Spleen (tissue), 11 donors: Measurements from ENCODE around the gene EDAR. TPM values are rescaled to one million over a fixed set of nuclear protein-coding genes. Genes with fewer than 3 reads are reported as not detected.

Source experiments
- DNase-seq: peaks from one replicate; pipeline ENCODE4 v3.0.0-alpha.2; 2020
- H3K27ac ChIP-seq, 8 donors: fragments of 200-600 bp; sonication (generic) in 7 of 8; 1 replicate in 4 of 8; 2 replicates in 4 of 8; pipeline versions ENCODE4 v1.5.0 to v1.8.0; 2016 to 2021; ENCODE audit warnings: inconsistent platforms in 4 of 8, mild to moderate bottlenecking in 4 of 8, moderate library complexity in 1 of 8
- H3K27me3 ChIP-seq, 7 donors: fragments of 200-600 bp; sonication (generic) in 6 of 7; replicated peaks in 1 of 7; 1 replicate in 4 of 7; 2 replicates in 3 of 7; pipeline versions ENCODE4 v1.5.0 to v1.8.0; 2016 to 2021; ENCODE audit warnings: inconsistent platforms in 3 of 7, mild to moderate bottlenecking in 1 of 7
- H3K36me3 ChIP-seq, 6 donors: fragments of 200-600 bp; sonication (generic) in 5 of 6; 1 replicate in 4 of 6; 2 replicates in 2 of 6; pipeline versions ENCODE4 v1.5.0 to v1.8.0; 2016 to 2021; ENCODE audit warnings: inconsistent platforms in 2 of 6
- H3K4me1 ChIP-seq, 6 donors: fragments of 200-600 bp; sonication (generic) in 5 of 6; 1 replicate in 3 of 6; 2 replicates in 3 of 6; pipeline versions ENCODE4 v1.5.0 to v1.8.0; 2016 to 2021; ENCODE audit warnings: inconsistent platforms in 3 of 6
- H3K4me3 ChIP-seq, 8 donors: fragments of 200-600 bp; sonication (generic) in 7 of 8; 1 replicate in 4 of 8; 2 replicates in 4 of 8; pipeline versions ENCODE4 v1.5.0 to v1.8.0; 2016 to 2021; ENCODE audit warnings: inconsistent platforms in 4 of 8, mild to moderate bottlenecking in 4 of 8, moderate library complexity in 2 of 8
- H3K9me3 ChIP-seq, 8 donors: fragments of 200-600 bp; sonication (generic) in 7 of 8; 1 replicate in 4 of 8; 2 replicates in 4 of 8; pipeline versions ENCODE4 v1.5.0 to v1.8.0; 2016 to 2021; ENCODE audit warnings: inconsistent platforms in 4 of 8
- CTCF ChIP-seq, 11 experiments: fragments of 200-600 bp in 7 of 11; fragments of 450-650 bp in 4 of 11; sonication (generic) in 4 of 11; IDR thresholded peaks in 8 of 11; conservative IDR thresholded peaks in 3 of 11; 1 replicate in 7 of 11; 2 replicates in 4 of 11; pipeline versions ENCODE4 v1.4.0 to v1.8.0; 2016 to 2021; ENCODE audit warnings: antibody characterized with exemption in 11 of 11, inconsistent platforms in 4 of 11, mild to moderate bottlenecking in 1 of 11
- POLR2A ChIP-seq, 3 donors: fragments of 450-650 bp; IDR thresholded peaks; one replicate each; pipeline ENCODE4 v1.5.1; 2017; ENCODE audit warnings: antibody characterized with exemption in 3 of 3, mild to moderate bottlenecking in 1 of 3
- POLR2AphosphoS5 ChIP-seq, 3 donors: sonication (generic); formaldehyde crosslinking; IDR thresholded peaks; one replicate each; pipeline ENCODE4 v1.5.1; 2017; ENCODE audit warnings: antibody characterized with exemption in 3 of 3
- WGBS, 5 donors: extraction: QIAGEN DNeasy Blood & Tissue Kit in 3 of 5; methylation state at CpG; one replicate each; pipeline versions ENCODE4 v1.1.5 to v1.1.7; 2013 to 2018; 5-methylcytosine and 5-hydroxymethylcytosine counted together
- intact Hi-C: fragments of 100-400 bp; cut with DNase I; formaldehyde crosslinking; loops from one replicate; pipeline ENCODE4 v1.15.0; 2023; ENCODE audit warnings: low total_unique reads
- polyA plus RNA-seq, 3 donors: library from polyadenylated mRNA; stranded (reverse); fragments of 200-250 nt; gene quantifications; one replicate each; pipeline ENCODE4 v1.2.1, GENCODE V29; 2013
- total RNA-seq, 7 donors: library from RNA; depleted of rRNA in 3 of 7; stranded (reverse); fragments of >200 nt in 3 of 7; fragmentation: NEBNext Ultra II Directional in 4 of 7; extraction: Animal tissue kit (Norgen Biotek cat#: 25700) in 4 of 7; gene quantifications; one replicate each; pipeline versions ENCODE4 v1.1.0 to v1.2.1, GENCODE V29; 2016 to 2021
- donor health status: healthy with polysubstance abuse.
- donor health status: DM: no; HTN: no; CAD: no; lungs with moderate emphysema.
- donor health status: DM: no; HTN: no; CAD: no.
- donor health status: Bipolar disorder and iron deficiency.
- donor health status: healthy.
- donor health status: DM: no; HTN: no; CAD: no.
- donor health status: DM: yes; HTN: yes; CAD: no.

EDAR gene
- total and polyA plus RNA-seq, 10 donors: 0.02 to 0.67 (median 0.15) TPM; not detected in 2

- H3K9me3 ChIP-seq: peaks cover 0 to 44% (median 34%) of the 10 kb centered on the region in 8 donors
- no peak overlapping the region for H3K27ac ChIP-seq
- no peaks in the 10 kb centered on the region for H3K36me3 ChIP-seq
- H3K27me3 ChIP-seq: peaks cover 0 to 5% (median 0%) of the 10 kb centered on the region in 7 donors
- intact Hi-C loops: no loop called here
- H3K4me3 ChIP-seq: no peak overlapping the region
- DNase-seq: no peak
- H3K4me1 ChIP-seq: no peaks in the 10 kb centered on the region
- TF ChIP-seq CTCF (IDR thresholded peaks at IDR 0.05 in 8 of 11, conservative IDR thresholded peaks at IDR 0.05 in 3 of 11): no peak
- no peak for TF ChIP-seq POLR2AphosphoS5 (IDR thresholded peaks at IDR 0.05)
- no peak for TF ChIP-seq POLR2A (IDR thresholded peaks at IDR 0.05)
- 95 to 100% (median 100%) methylated on average over 1 of the region's 1 CpG for WGBS, 5 donors
Measured at GRCh38 chr2:108946442-108946841, 42.6 kb downstream of the EDAR start.

- Histone ChIP-seq H3K9me3 (peaks cover 0 to 41% (median 33%) of the 10 kb centered on the region in 8 donors), H3K4me3 (no peak overlapping the region), H3K27ac (no peak overlapping the region), H3K36me3 (no peaks in the 10 kb centered on the region), H3K27me3 (peaks cover 0 to 9% (median 0%) of the 10 kb centered on the region in 7 donors), H3K4me1 (no peaks in the 10 kb centered on the region)
- 45 to 82% (median 77%) methylated on average over 5 of the region's 5 CpGs for WGBS, 5 donors
- TF ChIP-seq POLR2AphosphoS5 (IDR thresholded peaks at IDR 0.05) (no peak), POLR2A (IDR thresholded peaks at IDR 0.05) (no peak), CTCF (IDR thresholded peaks at IDR 0.05 in 8 of 11, conservative IDR thresholded peaks at IDR 0.05 in 3 of 11) (no peak)
- no peak for DNase-seq
- intact Hi-C loops: no loop called here
Measured at GRCh38 chr2:108945969-108946368, 43.1 kb downstream of the EDAR start.

- Histone ChIP-seq H3K4me1 (no peaks in the 10 kb centered on the region), H3K9me3 (peaks cover 0 to 41% (median 33%) of the 10 kb centered on the region in 8 donors), H3K27me3 (peaks cover 0 to 9% (median 0%) of the 10 kb centered on the region in 7 donors), H3K27ac (no peak overlapping the region), H3K4me3 (no peak overlapping the region), H3K36me3 (no peaks in the 10 kb centered on the region)
- intact Hi-C loops: no loop called here
- DNase-seq: no peak
- TF ChIP-seq POLR2AphosphoS5 (IDR thresholded peaks at IDR 0.05): no peak
- TF ChIP-seq CTCF (IDR thresholded peaks at IDR 0.05 in 8 of 11, conservative IDR thresholded peaks at IDR 0.05 in 3 of 11): no peak
- no peak for TF ChIP-seq POLR2A (IDR thresholded peaks at IDR 0.05)
- WGBS, 5 donors: 76 to 83% (median 79%) methylated on average over 11 to 16 of the region's 16 CpGs
Measured at GRCh38 chr2:108944601-108945331, 44.3 kb downstream of the EDAR start.

GRCh38 chr2:108943751-108944150, 45.3 kb downstream of the EDAR start:
- intact Hi-C loops: no loop called here

More at GRCh38 chr2:108943751-108944150, 45.3 kb downstream of the EDAR start:
- H3K4me1 ChIP-seq: no peaks in the 10 kb centered on the region
- H3K9me3 ChIP-seq: peaks cover 0 to 36% (median 31%) of the 10 kb centered on the region in 8 donors
- no peaks in the 10 kb centered on the region for H3K36me3 ChIP-seq
- WGBS, 5 donors: 77 to 88% (median 80%) methylated on average over 6 of the region's 6 CpGs
- TF ChIP-seq POLR2A (IDR thresholded peaks at IDR 0.05) (no peak), CTCF (IDR thresholded peaks at IDR 0.05 in 8 of 11, conservative IDR thresholded peaks at IDR 0.05 in 3 of 11) (no peak), POLR2AphosphoS5 (IDR thresholded peaks at IDR 0.05) (no peak)
- peaks cover 0 to 9% (median 0%) of the 10 kb centered on the region in 7 donors for H3K27me3 ChIP-seq
- H3K27ac ChIP-seq: no peak overlapping the region
- no peak for DNase-seq
- H3K4me3 ChIP-seq: no peak overlapping the region
